A673 (cell line): ENCODE data around the gene ORC1.

Experiments used
- CTCF ChIP-seq: fragments of 300-800, 200-600 bp; sonication (generic); conservative IDR thresholded peaks from 2 replicates; pipeline ENCODE4 v1.5.1; 2017; ENCODE audit warnings: low read depth, mild to moderate bottlenecking, antibody characterized with exemption, low read length, moderate library complexity, mixed read lengths
- EZH2 ChIP-seq: fragments of 200-600 bp; sonication (generic); IDR thresholded peaks from 2 replicates; pipeline ENCODE4 v1.6.1; 2017; ENCODE audit warnings: borderline replicate concordance, low read depth, mild to moderate bottlenecking, mixed read lengths, antibody characterized with exemption, low read length; ENCODE audit not compliant: poor library complexity, severe bottlenecking

- TF ChIP-seq CTCF, result no peak
- no peak for TF ChIP-seq EZH2
Measured at GRCh38 chr1:52337439-52337838, 66.8 kb downstream of the ORC1 start.
